ENCODE results near the gene GRM3. TPM values are rescaled to one million over a fixed set of nuclear protein-coding genes. Genes with fewer than 3 reads are reported as not detected.

The GRM3 gene
- polyA plus RNA-seq, 1 of the 3 experiments (the other 2 are of a cell fraction) = not detected

DNA sequence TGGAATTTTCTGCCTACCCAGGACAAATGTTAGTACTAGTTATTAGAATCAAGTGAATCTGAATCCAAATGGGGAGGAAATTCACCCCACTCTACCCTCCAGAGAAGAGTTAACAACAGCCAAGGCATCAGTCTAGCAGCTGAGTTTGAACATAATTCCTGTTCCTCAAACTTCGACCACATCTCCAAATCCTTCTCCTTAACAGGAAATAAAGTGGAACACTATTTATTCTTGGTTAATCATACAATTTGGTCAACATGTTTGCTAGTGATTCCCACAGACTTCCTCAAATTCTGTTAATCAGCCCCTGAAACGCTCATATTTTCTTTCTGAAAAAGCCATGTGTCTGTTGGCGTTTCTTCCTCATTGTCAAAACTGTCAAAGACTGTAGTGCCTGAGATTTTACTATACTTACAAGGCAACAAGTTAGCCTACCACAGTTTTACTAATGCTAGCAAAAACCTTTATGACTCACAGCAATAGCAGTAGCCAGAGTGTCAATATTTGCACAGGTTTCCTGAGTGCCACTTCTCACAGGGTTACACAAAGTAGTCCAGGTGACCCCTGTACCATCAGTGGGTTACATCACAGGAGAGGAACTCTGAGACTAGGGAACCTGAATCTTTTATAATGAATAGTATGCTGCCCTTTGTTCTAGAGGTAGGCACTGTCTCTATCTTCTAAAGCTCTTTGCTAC is 202.9 kb downstream of the GRM3 start (continued):
- TF ChIP-seq CTCF (IDR thresholded peaks at IDR 0.05) (no peak), YY1 (IDR thresholded peaks at IDR 0.05; ENCODE audit: low read depth) (no peak), NRF1 (IDR thresholded peaks at IDR 0.05; ENCODE audit: low read depth, low read length) (no peak), POLR2AphosphoS5 (IDR thresholded peaks at IDR 0.05; ENCODE audit: low read depth, low read length) (no peak)

DNA sequence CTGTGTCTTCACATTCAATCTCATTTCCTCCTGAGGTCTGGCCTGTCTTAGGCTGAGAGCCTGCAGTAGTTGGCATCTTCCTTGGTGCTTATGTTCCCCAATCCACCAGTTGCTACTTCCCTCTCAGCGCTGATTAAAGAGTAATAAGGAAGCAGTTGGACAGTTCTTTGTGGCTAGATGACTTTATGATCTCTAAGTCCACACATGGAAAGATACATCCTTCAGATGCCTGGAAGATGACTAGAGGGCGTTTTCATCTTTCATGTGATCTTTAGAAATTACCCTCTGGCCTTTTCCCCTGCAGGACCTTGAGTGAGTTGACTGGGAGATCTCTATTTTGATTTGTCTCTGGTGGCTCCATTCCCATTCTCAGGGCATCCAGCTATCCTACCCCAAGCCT is 204.5 kb downstream of the GRM3 start:
- Histone ChIP-seq H3K4me2 (no peak overlapping the region), H4K20me1 (ENCODE audit: insufficient read depth) (no peaks in the 10 kb centered on the region), H3K27me3 (ENCODE audit: insufficient read depth) (no peaks in the 10 kb centered on the region), H3K9ac (no peak overlapping the region), H3K36me3 (replicated peaks in 1 of 2; ENCODE audit: control insufficient read depth in 1 of 2, insufficient read depth in 2 of 2, low read length in 1 of 2) (no peaks in the 10 kb centered on the region), H3K27ac (ENCODE audit: low read depth in 2 of 2, low read length in 1 of 2) (no peak overlapping the region), H3K4me1 (ENCODE audit: control insufficient read depth in 1 of 2, insufficient read depth in 2 of 2, low read depth in 1 of 2, low read length in 1 of 2) (no peaks in the 10 kb centered on the region), H3K9me2 (no peaks in the 10 kb centered on the region), H3F3A (replicated peaks; ENCODE audit: insufficient read depth) (no peaks in the 10 kb centered on the region), H3K79me2 (ENCODE audit: insufficient read depth) (no peaks in the 10 kb centered on the region), H3K9me3 (no peaks in the 10 kb centered on the region), H2AFZ (ENCODE audit: low read depth) (no peak overlapping the region), H3K4me3 (ENCODE audit: low read depth in 2 of 2, low read length in 1 of 2) (no peak overlapping the region)
- POLR2A ChIA-PET = no interaction called here
- no peak for DNase-seq
- CTCF ChIA-PET = no interaction called here
- 59% methylated on average over 2 of the region's 2 CpGs for WGBS (ENCODE audit: low lambda C conversion rate)
- TF ChIP-seq NFIC (IDR thresholded peaks at IDR 0.05; ENCODE audit: borderline replicate concordance) = no peak
- TF ChIP-seq FOSL2 (IDR thresholded peaks at IDR 0.05; ENCODE audit: borderline replicate concordance, low read depth) = no peak
- TF ChIP-seq JUND (IDR thresholded peaks at IDR 0.05) = no peak
- TF ChIP-seq NRF1 (IDR thresholded peaks at IDR 0.05; ENCODE audit: low read depth, low read length) = no peak
- TF ChIP-seq RXRA (IDR thresholded peaks at IDR 0.05; ENCODE audit: borderline replicate concordance, low read depth) = no peak
- TF ChIP-seq, protein P1, sequence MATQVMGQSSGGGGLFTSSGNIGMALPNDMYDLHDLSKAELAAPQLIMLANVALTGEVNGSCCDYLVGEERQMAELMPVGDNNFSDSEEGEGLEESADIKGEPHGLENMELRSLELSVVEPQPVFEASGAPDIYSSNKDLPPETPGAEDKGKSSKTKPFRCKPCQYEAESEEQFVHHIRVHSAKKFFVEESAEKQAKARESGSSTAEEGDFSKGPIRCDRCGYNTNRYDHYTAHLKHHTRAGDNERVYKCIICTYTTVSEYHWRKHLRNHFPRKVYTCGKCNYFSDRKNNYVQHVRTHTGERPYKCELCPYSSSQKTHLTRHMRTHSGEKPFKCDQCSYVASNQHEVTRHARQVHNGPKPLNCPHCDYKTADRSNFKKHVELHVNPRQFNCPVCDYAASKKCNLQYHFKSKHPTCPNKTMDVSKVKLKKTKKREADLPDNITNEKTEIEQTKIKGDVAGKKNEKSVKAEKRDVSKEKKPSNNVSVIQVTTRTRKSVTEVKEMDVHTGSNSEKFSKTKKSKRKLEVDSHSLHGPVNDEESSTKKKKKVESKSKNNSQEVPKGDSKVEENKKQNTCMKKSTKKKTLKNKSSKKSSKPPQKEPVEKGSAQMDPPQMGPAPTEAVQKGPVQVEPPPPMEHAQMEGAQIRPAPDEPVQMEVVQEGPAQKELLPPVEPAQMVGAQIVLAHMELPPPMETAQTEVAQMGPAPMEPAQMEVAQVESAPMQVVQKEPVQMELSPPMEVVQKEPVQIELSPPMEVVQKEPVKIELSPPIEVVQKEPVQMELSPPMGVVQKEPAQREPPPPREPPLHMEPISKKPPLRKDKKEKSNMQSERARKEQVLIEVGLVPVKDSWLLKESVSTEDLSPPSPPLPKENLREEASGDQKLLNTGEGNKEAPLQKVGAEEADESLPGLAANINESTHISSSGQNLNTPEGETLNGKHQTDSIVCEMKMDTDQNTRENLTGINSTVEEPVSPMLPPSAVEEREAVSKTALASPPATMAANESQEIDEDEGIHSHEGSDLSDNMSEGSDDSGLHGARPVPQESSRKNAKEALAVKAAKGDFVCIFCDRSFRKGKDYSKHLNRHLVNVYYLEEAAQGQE (IDR thresholded peaks at IDR 0.05; ENCODE audit: low read depth, low read length) = no peak
- TF ChIP-seq MXI1 (IDR thresholded peaks at IDR 0.05; ENCODE audit: low read depth, low read length) = no peak
- no peak for TF ChIP-seq EP300 (IDR thresholded peaks at IDR 0.05; ENCODE audit: borderline replicate concordance in 1 of 2, low read depth in 1 of 2, low read length in 1 of 2)

All from SK-N-SH (cell line).